Suppressor macrophage (primary cell): Measurements from ENCODE around the gene SNAP47.
"Not testable (repeated sequence)": the region's sequence is repeated elsewhere in the genome, so short reads cannot be mapped to it uniquely, and the experiment has no call there.

ENCODE experiments used
- DNase-seq, 4 experiments: peaks; one replicate each; pipeline ENCODE4 v3.0.0-alpha.2; 2020 to 2022
- total RNA-seq, 17 experiments: gene quantifications; one replicate each; lab custom pipeline; 2026; ENCODE audit warnings: mixed read lengths in 6 of 17, inconsistent platforms in 3 of 17; lab: John Stamatoyannopoulos, UW

SNAP47 gene, protein sequence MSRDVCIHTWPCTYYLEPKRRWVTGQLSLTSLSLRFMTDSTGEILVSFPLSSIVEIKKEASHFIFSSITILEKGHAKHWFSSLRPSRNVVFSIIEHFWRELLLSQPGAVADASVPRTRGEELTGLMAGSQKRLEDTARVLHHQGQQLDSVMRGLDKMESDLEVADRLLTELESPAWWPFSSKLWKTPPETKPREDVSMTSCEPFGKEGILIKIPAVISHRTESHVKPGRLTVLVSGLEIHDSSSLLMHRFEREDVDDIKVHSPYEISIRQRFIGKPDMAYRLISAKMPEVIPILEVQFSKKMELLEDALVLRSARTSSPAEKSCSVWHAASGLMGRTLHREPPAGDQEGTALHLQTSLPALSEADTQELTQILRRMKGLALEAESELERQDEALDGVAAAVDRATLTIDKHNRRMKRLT
- 6.1 to 27.5 (median 14.0) reads per million in 17 experiments for total RNA-seq

DNA sequence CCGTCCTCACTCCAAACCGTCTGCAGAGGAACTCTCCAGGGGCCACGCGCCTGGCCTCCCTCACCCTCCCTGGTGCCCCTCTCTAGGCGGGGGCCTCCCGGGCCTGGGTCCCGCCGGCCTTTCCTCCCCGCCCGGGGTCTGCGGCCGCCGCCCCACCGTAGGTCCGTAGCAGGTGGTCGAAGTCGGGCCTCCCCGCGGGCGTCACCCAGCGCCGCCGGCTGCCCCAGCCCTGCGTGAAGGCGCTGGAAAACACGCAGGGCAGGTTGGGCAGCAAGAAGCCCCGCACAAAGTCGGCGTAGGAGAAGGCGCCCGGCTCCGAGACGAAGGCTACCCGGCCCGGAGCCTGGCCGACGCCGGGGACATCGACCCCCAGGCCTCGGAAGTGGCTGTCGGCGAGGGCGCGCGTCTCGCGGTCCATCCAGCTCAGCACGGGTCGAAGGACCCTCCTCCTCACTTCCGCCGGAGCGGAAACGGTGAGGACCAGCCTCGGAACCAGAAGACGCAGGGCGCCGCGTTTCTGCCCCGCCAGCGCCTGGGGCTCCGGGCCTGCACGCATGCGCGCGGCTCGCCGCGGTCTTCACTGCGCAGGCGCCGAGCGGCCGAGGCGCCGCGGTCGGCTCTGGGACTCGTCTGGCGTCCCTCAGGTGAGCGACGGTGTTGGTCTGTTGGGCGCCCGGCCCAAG lies at the start of gene SNAP47, which contains the start of gene JMJD4:
Gene SNAP47 (plus strand): TSS at position 580 of the 683 bp plus-strand sequence. CDS start 12,302 bp downstream, outside the sequence.
Gene JMJD4 (minus strand): TSS at position 447 of the 683 bp plus-strand sequence. CDS start 29 bp downstream, at position 418.
- peak; percentile 94 to 97 (median 96) for DNase-seq

DNA sequence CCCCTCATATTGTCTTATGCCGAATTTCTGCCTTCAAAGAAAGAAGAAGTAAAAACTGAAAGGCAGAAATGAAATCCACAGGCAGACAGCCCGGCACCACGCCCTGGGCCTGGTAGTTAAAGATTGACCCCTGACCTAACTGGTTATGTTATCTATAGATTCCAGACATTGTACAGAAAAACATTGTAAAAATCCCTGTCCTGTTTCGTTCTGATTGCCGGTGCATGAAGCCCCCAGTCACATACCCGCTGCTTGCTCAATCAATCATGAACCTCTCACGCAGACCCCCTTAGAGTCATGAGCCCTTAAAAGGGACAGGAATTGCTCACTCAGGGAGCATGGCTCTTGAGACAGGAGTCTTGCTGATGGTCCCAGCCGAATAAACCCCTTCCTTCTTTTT lies 49.4 kb upstream of the SNAP47 start:
- DNase-seq = no peak

DNA sequence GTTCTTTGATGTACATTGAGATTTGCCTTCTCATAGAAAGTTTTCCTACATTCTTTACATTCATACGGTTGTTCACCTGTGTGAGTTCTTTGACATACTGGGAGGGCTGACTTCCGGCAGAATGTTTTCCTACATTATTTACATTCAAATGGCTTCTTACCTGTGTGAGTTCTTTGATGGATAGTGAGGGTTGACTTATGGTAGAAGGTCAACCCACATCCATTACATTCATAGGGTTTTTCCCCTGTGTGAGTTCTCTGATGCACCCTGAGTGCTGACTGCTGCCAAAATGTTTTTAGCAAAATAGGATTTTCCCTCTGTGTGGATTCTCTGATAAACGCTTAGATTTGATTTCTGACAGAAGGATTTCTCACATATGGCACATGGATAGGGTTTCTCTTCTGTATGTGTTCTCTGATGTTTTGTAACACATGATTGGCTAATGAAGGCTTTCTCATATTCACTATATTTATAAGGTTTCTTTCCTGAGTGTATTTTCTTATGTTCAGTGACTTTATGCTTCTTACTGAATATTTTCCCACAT lies 37.8 kb upstream of the SNAP47 start:
- no peak for DNase-seq

DNA sequence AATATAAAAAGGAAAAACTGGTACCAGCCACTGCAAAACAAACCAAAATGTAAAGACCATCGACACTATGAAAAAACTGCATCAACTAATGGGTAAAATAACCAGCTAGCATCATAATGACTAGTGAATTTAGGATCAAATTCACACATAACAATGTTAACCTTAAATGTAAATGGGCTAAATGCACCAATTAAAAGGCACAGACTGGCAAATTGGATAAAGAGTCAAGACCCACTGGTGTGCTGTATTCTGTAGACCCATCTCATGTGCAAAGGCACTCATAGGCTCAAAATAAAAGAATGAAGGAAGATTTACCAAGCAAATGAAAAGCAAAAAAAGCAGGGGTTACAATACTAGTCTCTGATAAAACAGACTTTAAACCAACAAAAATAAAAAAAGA lies 33.6 kb upstream of the SNAP47 start:
- not testable (repeated sequence) for DNase-seq

DNA sequence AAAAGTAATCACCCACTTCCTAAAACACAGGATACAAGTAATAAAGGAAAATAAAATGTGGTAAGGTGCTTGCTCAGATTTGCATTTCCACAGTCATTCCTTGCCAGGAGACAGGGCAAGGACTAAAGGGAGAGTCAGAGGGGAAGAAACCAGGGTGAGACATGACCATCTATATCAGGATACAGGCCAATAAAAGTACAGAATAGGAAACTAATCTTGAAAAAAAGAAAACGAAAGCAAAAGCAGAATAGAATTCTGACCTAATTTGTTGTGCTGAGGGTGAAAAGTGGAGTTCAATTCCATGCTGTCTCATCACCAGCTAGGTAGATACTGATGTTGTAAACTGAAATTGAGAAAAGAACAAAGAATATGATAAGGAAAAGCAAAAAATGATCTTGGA lies 27.4 kb upstream of the SNAP47 start:
- no peak for DNase-seq

DNA sequence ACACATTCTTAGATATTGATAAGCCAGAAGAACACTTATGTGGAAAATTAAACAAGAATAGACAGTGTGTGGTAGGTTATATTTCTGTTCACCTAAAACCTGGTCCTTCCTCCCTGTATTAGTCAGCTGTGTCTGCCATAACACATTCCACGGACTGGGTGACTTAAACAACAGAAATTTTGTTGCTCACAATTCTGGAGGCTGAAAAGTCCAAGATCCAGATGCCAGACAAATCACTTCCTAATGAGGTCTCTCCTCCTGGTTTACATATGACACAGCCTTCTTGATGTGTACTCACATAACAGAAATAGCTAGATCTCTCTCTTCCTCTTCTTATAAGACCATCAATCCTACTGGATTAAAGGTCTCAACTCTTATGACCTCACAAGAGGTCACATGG lies 25.8 kb upstream of the SNAP47 start:
- DNase-seq = no peak

DNA sequence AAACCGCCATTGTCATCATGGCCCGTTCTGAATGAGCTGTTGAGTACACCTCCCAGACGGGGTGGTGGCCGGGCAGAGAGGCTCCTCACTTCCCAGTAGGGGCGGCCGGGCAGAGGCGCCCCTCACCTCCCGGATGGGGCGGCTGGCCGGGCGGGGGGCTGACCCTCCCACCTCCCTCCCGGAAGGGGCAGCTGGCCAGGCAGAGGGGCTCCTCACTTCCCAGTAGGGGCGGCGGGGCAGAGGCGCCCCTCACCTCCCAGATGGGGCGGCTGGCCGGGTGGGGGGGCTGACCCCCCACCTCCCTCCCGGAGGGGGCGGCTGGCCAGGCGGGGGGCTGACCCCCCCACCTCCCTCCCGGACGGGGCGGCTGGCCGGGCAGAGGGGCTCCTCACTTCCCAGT lies 24.8 kb upstream of the SNAP47 start:
- not testable (repeated sequence) for DNase-seq

DNA sequence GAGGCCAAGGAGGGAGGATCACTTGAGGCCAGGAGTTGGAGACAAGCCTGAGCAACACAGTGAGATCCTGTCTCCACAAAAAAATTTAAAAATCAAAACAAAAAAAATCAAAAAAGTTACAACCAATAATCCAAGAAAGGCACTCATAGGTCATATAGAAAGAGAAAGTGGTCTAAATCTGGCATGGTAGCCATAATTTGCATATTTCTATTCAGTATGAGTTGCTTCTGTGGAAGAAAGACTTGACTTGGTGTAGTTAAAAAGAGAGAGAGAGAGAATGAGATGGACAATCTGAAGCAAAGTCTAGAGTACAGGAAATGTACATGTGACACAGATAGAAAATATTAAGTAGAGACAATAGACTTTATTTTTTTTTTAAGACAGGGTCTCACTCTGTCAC lies 22.6 kb upstream of the SNAP47 start:
- no peak for DNase-seq

DNA sequence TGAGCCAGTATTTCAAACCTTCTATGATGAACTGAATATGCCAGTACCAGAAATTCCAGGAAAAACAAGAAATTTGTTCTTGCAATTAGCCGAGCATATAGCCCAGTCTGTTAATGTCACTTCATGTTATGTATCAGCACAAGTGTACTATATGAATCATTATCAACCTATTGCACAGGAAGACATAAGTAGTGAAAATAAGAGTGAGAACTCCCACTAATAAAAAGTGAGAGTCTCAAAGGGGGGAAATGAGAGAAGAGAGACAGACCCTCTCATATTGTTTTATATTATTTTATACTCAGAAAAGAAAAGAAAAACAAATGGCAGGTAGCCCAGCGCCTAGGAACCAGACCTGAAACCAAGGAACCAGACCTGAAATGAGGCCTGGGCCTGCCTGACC lies 16.3 kb upstream of the SNAP47 start:
- no peak for DNase-seq

DNA sequence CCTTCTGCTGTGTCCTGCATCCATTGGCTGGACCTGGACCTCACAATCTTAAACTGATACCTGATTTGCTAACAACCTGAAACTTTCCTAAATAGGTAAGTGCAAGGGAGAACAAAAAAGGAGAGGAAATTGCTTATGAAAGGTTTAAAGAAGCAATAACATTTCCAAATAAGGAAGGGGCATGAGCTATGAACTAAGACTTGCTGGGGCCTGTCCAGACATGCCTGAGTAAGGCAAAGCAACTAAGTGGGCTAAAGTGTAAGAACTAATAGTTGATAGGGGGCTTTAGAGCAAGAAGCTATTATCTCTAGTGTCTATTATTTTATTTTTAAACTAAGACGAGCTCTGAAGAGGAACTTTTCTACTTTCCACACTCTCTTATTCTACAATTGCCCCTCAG lies 11.8 kb upstream of the SNAP47 start:
- no peak for DNase-seq

DNA sequence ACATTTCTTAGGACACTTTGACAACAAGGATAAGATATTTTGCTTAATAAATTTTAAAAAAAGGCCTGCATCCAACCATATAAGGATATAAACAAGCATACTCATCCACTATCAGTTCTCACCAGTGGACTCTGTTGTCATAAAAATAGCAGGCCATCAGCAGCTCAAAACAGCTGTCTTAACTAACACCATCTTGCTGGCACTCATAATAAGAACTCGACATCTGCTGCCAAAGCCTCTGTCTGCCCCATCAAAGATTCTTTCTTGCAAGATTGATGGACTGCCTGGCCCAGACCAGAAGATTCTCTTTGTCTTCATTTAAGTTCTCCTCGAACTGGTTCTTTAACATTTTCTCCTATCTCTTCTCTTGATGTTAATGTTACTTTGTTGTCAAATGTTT lies 10.2 kb upstream of the SNAP47 start:
- no peak for DNase-seq

DNA sequence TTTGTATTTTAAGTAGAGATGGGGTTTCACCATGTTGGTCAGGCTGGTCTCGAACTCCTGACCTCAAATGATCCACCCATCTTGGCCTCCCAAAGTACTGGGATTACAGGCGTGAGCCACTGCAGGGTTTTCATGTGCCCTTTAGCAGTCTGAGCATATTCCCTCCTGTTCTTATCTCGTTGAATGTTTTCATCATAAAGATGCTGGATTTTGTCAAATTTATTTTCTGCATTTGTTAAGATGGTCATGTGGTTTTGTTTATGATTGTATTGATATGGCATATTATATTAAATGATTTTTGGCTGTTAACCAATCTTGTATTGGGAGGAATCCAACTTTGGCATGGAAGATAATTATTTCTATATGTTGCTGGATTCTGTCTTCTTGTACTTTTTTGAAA lies 8.9 kb upstream of the SNAP47 start:
- no peak for DNase-seq

DNA sequence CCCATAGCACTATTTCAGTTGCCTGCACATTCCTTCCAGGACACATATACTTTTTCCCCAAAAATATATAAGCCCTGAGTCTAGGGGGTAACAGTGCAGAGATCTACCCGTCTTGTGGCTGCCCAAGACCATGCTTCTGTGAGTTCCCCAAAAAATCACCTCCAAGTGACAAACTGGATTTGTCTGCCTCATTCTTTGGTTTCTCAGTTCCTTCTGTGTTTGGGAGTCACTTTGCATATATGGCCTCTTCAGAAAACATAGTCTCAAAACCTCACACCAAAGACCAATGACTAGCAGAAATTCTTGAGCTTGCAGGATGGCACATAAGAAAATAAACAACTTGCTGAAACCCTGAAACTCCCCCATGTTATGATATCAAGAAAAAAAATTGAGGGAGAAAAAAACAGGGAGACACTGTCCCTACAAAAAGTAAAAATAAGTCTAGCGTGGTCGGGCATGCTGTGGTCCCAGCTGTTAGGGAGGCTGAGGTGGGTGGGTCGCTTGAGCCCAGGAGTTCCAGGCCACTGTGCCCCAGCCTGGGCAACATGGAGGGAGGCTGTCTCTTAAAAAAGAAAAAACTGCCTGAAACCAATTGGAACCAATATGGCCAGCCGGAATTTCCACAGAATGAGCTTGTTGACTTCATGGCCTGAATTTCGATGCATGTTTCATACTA lies 8.2 kb upstream of the SNAP47 start:
- DNase-seq = no peak

DNA sequence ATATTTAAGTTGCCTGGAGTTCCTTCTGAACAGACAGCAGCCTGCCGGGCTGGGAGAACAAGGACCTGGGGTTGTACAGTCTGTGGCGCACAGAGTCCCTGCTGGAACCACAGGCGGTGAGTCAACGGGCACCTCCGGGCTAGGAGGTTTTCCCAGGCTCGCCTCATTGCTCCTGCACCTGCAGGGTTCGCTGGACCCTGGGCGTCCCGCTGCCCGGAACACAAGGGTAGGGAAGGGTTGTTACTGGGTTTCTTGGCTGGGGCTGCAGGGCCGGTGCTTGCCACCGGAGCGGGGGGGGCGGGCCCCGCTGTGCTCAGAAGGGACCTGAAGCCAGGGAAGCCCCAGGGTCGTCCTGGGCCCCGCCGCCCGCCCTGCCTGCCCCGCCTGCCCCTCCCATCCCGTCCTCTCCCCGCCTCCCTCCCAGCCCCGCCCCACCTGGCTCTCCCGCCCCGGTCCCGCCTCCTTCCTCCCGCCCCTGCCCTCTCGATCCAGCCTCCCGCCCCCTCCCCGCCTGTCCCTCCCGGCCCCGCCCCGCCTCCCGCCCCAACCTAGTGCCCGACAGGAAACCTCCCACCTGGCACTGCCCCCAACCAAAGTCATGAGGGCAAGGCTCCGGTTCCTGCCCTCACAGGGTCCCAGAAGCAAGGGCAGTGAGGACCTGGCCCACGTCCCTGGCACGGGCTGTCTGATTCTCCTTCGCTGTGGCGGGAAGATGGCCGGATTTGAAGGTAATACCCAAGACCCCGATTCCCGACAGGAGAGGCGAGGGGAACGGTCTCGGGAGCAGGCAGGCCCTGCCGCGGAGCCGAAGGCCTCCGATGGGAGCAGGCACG lies 7.0 kb upstream of the SNAP47 start:
- peak; percentile 11 to 67 (median 40) for DNase-seq

DNA sequence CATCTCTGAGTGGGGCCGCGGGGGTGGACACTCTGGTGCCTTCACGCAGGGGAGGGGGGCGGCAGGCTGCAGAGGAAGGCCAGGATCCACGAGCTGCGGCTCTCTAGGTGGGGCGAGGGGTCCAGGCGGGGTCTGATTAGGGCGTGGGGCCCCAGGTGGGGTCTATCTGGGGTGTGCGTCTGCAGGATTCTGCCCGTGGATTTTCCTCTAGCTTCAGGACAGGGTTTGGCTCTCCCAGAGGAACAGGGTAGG lies 6.4 kb upstream of the SNAP47 start:
- no peak for DNase-seq

DNA sequence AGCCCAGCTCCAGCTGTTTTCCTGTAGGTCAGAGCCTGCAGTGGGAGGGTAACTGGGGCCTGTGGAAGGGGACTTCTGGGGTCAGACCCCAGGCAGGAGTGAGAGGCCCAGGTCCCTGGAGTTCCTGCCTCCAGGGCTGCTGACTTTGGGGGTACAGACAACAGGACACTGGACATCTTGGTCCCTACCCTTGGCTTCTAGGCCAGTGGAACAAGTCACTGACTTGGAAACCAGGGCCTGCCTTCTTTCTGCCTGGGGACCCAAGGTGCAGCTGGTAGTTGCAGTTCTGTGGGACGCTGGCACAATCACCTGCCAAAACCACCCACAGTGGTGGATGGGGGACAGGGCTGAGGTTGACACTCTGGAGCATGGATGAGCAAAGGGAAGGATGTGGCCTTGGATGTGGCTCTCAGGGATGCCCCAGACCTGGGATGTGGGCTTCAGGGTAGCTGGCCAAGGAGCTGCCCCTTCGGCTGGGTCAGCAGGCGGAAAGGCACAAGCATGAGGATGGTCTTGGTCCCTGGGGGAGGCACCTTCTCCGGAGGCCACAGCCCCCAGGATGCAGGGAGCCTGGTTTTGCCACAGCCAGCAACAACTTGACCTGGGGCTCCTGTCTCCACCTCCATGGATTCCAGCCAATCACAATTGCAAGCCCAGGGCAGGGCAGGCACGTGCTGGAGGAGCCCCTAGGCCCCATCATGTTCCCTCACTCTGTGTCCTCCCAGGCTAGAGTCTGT lies 5.9 kb upstream of the SNAP47 start:
- DNase-seq = no peak

DNA sequence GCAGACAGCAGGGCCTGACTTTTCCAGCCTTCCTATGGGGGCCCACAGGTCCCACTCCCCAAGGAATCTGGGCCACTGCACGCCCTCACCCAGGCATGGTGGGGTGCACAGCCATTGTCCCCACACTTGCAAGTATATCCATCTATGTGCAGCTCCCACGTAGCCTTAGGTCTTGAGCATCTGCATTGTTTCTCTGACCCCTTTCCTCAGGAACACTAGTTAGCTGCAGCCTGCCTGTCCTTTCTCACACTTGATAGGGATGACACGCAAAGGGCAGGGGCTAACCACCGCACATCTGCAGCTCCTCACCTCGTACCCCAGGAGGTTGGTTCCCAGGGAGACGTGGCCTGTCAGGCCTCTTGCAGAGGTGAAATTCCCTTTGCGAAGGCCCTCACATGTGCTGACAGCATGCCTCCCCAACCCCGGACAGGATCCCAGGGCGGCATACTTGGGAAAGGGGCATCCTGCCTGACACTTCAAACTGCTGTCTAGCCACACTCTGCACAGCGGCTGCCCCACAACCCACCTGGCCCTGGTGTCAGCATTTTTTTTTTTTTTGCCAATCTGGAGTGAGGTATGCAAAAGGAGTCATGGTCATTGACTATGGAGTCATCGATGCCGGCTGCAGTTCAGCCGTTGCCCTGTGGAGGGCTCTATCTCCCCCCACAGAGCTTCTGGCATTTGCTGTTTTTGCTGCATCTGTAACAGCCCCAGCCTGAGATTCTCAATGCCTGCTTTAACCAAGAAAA lies 5.2 kb upstream of the SNAP47 start:
- DNase-seq = peak; percentile 34 to 66 (median 38)

DNA sequence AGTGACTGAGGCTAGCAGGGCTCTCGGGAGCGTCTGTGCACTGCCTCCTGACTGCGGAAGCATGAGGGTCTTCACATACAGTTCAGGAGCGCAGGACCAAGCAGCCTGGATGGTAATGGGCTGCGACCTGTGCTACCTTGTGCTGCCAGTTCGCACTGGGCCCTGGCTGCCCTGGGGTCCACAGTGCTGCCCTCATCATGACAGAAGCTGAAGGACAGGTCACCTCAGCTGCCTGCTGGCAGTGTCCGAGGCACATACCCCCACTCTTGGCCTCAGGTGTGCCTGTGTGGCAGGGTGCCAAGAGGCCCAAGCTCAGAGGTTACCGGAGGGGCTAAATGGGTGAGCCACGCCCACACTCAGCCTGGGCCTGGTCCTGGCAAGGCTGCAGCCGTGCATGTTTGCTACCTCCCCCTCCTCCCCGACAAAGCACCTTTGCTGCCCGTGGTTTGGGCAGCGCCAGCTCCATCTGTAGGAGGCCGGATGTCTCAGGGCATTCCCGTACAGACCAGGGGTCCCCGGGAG lies 4.5 kb upstream of the SNAP47 start:
- no peak for DNase-seq

DNA sequence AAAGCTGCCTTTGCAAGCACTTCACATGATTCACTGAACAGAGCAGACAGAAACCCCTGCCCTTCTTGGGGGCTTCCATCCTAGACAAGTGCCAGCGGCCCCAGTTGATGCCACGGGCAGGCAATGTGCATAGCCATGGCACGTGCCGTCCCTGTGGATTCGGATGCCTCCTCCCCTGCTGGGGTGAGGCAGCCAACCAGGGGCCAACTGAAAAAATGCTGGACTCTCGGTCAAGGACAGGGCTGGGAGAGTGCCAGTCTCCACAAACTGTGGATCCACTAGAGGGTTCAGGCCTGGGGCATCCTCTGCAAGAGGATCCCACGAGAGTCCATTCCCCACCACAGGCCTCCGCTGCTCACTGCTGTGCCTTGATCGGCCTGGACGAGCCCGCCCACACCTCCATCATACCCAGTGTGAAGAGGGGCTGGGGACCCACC lies 4.0 kb upstream of the SNAP47 start:
- no peak for DNase-seq
